Retinal pigment epithelial cell (primary cell): Measurements from ENCODE around the gene DZIP1L.
A peak's percentile ranks its signal among the peaks of the same experiment; 100 is the strongest.
"Not testable (repeated sequence)": the region's sequence is repeated elsewhere in the genome, so short reads cannot be mapped to it uniquely, and the experiment has no call there.

Experiments
- DNase-seq: peaks from one replicate; pipeline ENCODE4 v3.0.0-alpha.2; 2010; ENCODE audit warnings: low read depth
- H3K4me3 ChIP-seq: 2 replicates; pipeline ENCODE4 v1.5.1; 2011; ENCODE audit warnings: mild to moderate bottlenecking, low read length, control low read depth, moderate library complexity
- CTCF ChIP-seq: conservative IDR thresholded peaks from 2 replicates; pipeline ENCODE4 v1.5.1; 2011; ENCODE audit warnings: low read depth, low read length, control low read depth, inconsistent platforms

DZIP1L gene

GRCh38 chr3:138113326-138113725 is 2.1 kb downstream of the DZIP1L start:
- no peak for DNase-seq
- TF ChIP-seq CTCF, result peak; percentile 1
- H3K4me3 ChIP-seq, result no peak overlapping the region

- no peak for DNase-seq
- H3K4me3 ChIP-seq, result no peak overlapping the region
- no peak for TF ChIP-seq CTCF
These were observed 3.0 kb downstream of the DZIP1L start for GRCh38 chr3:138112362-138112761.

GRCh38 chr3:138105598-138105997 is 9.8 kb downstream of the DZIP1L start:
- TF ChIP-seq CTCF, result no peak
- DNase-seq, result no peak
- no peak overlapping the region for H3K4me3 ChIP-seq

GRCh38 chr3:138103466-138103865 is 11.9 kb downstream of the DZIP1L start:
- no peak for DNase-seq

GRCh38 chr3:138101351-138101940 is 14.0 kb downstream of the DZIP1L start:
- DNase-seq, H3K4me3 ChIP-seq: not testable (repeated sequence)
- peak; percentile 47 for TF ChIP-seq CTCF

More at GRCh38 chr3:138103466-138103865, 11.9 kb downstream of the DZIP1L start:
- TF ChIP-seq CTCF, result no peak
- no peak overlapping the region for H3K4me3 ChIP-seq

GRCh38 chr3:138099417-138099816 is 16.0 kb downstream of the DZIP1L start:
- no peak for TF ChIP-seq CTCF
- H3K4me3 ChIP-seq, result no peak overlapping the region
- DNase-seq, result no peak
